Muscle of leg (tissue), 11 donors: Measurements from ENCODE around the gene CIRBP. TPM values are rescaled to one million over a fixed set of nuclear protein-coding genes. Genes with fewer than 3 reads are reported as not detected.

Source experiments
- DNase-seq: peaks from one replicate; pipeline ENCODE4 v3.0.0; 2013
- H3K27ac ChIP-seq: one replicate; pipeline ENCODE4 v1.5.1; 2013; ENCODE audit warnings: mild to moderate bottlenecking, low read length, control low read depth
- H3K27me3 ChIP-seq: one replicate; pipeline ENCODE4 v1.6.1; 2013; ENCODE audit warnings: low read length; ENCODE audit not compliant: control insufficient read depth, insufficient read depth
- H3K36me3 ChIP-seq: one replicate; pipeline ENCODE4 v1.6.1; 2013; ENCODE audit warnings: low read length; ENCODE audit not compliant: control insufficient read depth, insufficient read depth
- H3K4me1 ChIP-seq: one replicate; pipeline ENCODE4 v1.6.1; 2013; ENCODE audit warnings: low read length; ENCODE audit not compliant: control insufficient read depth, insufficient read depth
- H3K4me3 ChIP-seq: one replicate; pipeline ENCODE4 v1.5.1; 2013; ENCODE audit warnings: low read length, control low read depth
- H3K9me3 ChIP-seq: replicated peaks from 2 replicates; pipeline ENCODE4 v1.6.1; 2013; ENCODE audit warnings: low read depth, low read length; ENCODE audit not compliant: control insufficient read depth
- WGBS: methylation state at CpG from one replicate; pipeline ENCODE4 v1.1.5; 2013; ENCODE audit warnings: missing lambda C conversion rate; ENCODE audit not compliant: insufficient coverage; 5-methylcytosine and 5-hydroxymethylcytosine counted together
- polyA plus RNA-seq, 8 donors: library from polyadenylated mRNA; unstranded; fragments of 120-200 nt; gene quantifications; one replicate each; pipeline versions ENCODE4 v1.2.1 to v1.2.3, GENCODE V29; 2013; ENCODE audit warnings: inconsistent platforms in 1 of 8, low replicate concordance in 1 of 8; ENCODE audit not compliant: insufficient read length in 8 of 8, insufficient read depth in 1 of 8
- total RNA-seq: library from RNA; stranded (reverse); fragments of 120-200 nt; gene quantifications from one replicate; pipeline ENCODE4 v1.2.4, GENCODE V29; 2013

Gene CIRBP
- total and polyA plus RNA-seq, 9 donors: 402 to 613 (median 547) TPM

- Histone ChIP-seq H3K4me3 (no peak overlapping the region), H3K4me1 (peaks cover 50% of the 10 kb centered on the region), H3K9me3 (no peaks in the 10 kb centered on the region), H3K27me3 (peaks cover 9% of the 10 kb centered on the region), H3K36me3 (peaks cover 4% of the 10 kb centered on the region), H3K27ac (no peak overlapping the region)
- no peak for DNase-seq
- WGBS: 91% methylated on average over 14 of the region's 39 CpGs
Observed at GRCh38 chr19:1235625-1236538, 33.2 kb upstream of the CIRBP start.

DNA sequence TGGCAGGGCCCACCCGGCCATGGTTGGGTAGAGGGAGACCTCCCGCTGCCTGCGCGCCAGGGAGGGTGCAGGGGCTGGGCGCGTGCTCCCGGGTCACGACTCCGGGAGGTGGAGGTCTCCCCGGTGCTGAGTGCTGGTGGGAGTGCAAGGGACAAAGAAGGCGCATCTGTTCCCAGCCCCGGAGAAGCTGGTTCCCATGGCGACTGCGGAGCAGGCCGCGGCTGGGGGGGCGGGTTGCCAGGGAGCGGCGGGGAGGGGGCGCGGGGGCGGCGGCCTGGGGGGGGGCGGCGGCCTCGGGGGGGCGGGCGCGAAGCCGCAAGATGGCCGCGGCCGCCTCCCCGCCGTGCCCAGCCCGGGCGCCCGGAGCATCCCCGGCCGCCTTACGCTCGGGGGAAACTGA lies 32.6 kb upstream of the CIRBP start:
- WGBS: 7% methylated on average over 21 of the region's 42 CpGs
- Histone ChIP-seq H3K4me3 (no peak overlapping the region), H3K9me3 (no peaks in the 10 kb centered on the region), H3K36me3 (peaks cover 4% of the 10 kb centered on the region), H3K27me3 (peaks cover 9% of the 10 kb centered on the region), H3K27ac (no peak overlapping the region), H3K4me1 (peaks cover 55% of the 10 kb centered on the region)
- no peak for DNase-seq

DNA sequence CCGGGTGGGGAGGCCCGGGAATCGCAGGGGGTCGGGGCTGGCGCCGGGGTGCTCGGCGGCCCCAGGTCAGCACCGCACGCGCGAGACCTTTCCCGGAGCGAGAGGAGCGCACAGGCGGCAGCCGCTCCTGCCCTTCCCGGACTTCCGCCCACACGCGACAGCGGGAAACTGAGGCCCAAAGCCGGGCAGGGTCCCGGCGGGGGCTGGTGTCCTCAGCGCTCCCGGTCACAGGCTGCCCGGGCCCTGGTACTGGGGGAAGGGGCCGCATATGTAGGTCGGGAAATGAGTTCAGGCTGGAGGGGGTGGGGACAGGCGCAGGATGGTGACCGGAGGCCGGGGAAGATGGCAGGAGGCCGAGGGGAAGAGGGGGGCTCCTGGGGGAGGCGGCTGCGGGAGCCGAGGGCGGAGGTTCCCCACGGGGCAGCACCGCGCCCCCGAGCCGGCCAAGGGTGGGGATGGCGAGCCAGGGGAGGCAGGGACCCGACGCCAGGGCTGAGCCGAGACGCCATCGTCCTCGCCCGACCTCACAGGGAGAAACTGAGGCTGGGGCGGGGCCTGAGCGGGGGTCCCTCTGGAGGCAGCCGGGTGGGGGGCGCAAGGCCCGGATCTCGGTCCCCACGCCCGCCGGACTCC lies 32.0 kb upstream of the CIRBP start:
- no peaks in the 10 kb centered on the region for H3K9me3 ChIP-seq
- H3K36me3 ChIP-seq: peaks cover 4% of the 10 kb centered on the region
- H3K4me3 ChIP-seq: peak overlapping the region; percentile 46
- WGBS: under 1% methylated on average over 60 of the region's 60 CpGs
- no peak overlapping the region for H3K27ac ChIP-seq
- peaks cover 9% of the 10 kb centered on the region for H3K27me3 ChIP-seq
- peak; percentile 61 for DNase-seq
- peaks cover 52% of the 10 kb centered on the region for H3K4me1 ChIP-seq

GRCh38 chr19:1237754-1238368 lies 31.3 kb upstream of the CIRBP start, which contains the start of gene CBARP:
Gene CBARP, minus strand, starts transcription at chr19:1238005. Its CDS starts 1,905 bp downstream, at chr19:1236100.
- under 1% methylated on average over 86 of the region's 87 CpGs for WGBS
- H3K4me3 ChIP-seq: peak within 1 kb of the TSS; percentile 46
- H3K27ac ChIP-seq: peak within 1 kb of the TSS; percentile 51
- H3K36me3 ChIP-seq: peaks cover 4% of the 10 kb centered on the region
- H3K4me1 ChIP-seq: peaks cover 51% of the 10 kb centered on the region
- DNase-seq: peak; percentile 65
- peaks cover 9% of the 10 kb centered on the region for H3K27me3 ChIP-seq
- no peaks in the 10 kb centered on the region for H3K9me3 ChIP-seq

DNA sequence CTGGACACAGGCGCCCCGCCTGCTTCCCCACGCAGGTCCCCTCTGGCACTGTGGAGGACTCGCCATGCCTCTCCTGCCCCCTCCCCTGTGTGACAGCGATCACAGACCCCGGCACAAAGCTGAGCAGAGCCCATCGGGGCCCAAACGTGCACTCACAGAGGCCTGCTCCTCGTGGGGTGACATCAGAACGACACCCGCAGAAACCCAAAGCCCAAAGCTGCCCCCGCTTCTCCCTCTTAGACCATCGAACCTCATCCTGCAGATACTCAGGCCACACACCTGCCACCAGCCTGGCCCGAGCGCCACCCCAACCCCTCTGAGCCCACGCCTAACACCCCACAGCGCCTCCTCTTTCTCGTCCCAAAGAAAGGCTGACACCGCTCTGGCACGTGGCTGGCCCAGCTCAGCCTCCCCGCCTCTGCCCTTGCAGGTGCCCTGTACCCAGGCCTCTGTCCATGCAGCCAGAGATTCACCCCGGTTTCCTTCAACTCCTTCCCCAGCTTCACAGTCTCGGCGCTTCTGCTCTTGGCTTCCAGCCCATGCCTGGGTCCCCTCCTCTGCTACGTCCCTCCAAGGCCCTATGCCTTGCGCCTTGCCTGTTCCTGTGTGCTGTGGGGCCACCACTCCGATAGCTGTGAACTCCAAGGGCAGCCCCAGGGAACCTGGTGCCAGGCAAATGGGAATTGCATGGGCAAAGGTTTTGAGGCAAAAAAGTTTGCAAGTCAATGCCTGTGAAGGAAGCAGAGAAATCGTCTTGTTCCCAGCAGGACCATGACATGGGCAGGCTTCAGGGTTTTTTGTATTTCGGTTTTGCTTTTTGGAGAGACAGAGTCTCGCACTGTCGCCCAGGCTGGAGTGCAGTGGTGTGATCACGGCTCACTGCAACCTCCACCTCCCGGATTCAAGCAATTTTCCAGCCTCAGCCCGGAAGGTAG lies 30.5 kb upstream of the CIRBP start:
- Histone ChIP-seq H3K27me3 (peaks cover 9% of the 10 kb centered on the region), H3K9me3 (no peaks in the 10 kb centered on the region), H3K4me3 (peak overlapping the region; percentile 29), H3K4me1 (peaks cover 56% of the 10 kb centered on the region), H3K36me3 (peaks cover 4% of the 10 kb centered on the region), H3K27ac (peak overlapping the region; percentile 51)
- 48% methylated on average over 31 of the region's 34 CpGs for WGBS
- DNase-seq: no peak

DNA sequence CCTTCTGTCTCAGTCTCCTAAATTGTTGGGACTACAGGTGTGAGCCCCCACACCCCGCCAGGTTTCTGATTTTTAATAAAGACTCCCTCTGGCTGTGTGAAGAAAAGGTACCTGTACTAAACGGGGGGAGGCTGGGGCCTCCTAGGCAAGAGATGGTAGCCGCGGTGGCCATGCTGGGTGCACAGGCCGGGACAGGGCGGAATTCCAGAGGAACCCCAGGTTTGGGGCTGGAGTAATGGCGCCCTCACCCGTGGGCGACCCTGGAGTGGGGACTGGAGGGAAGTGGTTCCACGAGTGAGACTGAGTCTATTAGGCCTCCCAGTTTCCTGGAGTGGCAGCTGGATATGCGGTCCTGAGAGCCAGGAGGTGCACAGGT lies 29.7 kb upstream of the CIRBP start:
- no peak for DNase-seq
- H3K9me3 ChIP-seq: no peaks in the 10 kb centered on the region
- H3K4me3 ChIP-seq: no peak overlapping the region
- peaks cover 63% of the 10 kb centered on the region for H3K4me1 ChIP-seq
- H3K36me3 ChIP-seq: peaks cover 2% of the 10 kb centered on the region
- H3K27me3 ChIP-seq: peaks cover 9% of the 10 kb centered on the region
- peak overlapping the region; percentile 94 for H3K27ac ChIP-seq
- WGBS: 78% methylated on average over 9 of the region's 11 CpGs

DNA sequence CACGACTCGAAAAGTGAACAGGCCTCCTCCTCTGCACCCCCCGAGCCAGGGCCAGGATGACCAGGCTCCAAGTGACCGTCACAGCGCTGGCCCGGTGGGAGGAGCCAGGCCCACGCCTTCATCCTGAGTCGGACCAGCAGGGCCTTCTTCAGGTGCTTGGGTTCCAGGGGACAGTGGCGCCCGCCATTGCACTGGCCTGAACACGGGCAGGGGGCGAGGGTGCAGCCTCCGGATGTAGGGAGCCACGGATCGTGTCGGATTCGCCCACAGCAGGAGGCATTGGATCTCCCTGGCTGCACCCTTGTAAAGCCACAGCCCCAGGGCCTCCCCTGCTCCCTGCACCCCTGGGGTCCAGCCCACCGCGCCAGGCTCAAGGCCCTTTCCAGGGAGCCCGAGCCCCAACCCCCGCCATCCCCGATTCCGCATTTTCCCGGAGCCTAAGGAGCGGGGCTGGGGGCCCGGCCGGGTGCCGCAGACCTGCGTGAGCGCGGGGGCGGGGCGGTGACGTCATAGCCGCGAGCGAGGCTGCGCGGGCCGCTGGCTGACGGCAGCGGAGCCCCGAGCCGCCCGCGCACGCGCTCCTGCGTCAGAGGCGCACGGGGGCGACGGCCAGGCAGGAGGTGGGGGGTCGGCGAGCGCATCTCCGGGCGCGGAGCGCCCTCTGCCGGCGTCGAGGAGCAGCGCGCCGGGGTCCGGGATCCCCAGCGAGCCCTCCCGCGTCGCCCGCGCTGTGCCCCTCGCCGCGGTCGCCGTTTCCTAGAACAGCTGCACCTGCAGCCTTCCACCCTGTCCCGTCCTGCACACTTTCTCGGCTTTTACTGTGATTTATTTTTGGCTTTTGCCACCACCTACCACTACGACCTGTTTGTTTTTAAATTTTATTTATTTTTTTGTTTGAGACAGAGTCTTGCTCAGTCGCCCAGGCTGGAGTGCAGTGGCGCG lies 29.1 kb upstream of the CIRBP start:
- Histone ChIP-seq H3K9me3 (no peaks in the 10 kb centered on the region), H3K4me1 (peaks cover 70% of the 10 kb centered on the region), H3K27me3 (peaks cover 9% of the 10 kb centered on the region), H3K36me3 (peaks cover 4% of the 10 kb centered on the region), H3K4me3 (peak overlapping the region; percentile 41), H3K27ac (peak overlapping the region; percentile 94)
- WGBS: 5% methylated on average over 74 of the region's 84 CpGs
- peak; percentile 96 for DNase-seq

DNA sequence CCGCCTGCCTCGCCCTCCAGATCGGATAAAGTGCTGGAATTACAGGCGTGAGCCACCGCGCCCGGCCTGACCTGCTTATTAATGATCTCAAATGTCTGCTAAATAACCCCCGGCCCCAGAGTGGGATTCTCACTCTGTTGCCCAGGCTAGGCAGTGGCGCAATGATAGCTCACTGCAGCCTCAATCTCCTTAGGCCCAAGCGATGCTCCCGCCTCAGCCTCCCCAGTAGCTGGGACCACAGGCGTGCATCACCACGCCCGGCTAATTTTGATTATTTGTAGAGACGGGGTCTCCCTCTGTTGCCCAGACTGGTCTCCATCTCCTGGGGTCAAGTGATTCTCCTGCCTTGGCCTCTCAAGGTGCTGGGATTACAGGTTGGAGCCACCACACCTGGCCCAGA lies 28.2 kb upstream of the CIRBP start:
- no peak for DNase-seq
- Histone ChIP-seq H3K27me3 (peaks cover 9% of the 10 kb centered on the region), H3K36me3 (peaks cover 4% of the 10 kb centered on the region), H3K27ac (peak overlapping the region; percentile 47), H3K4me3 (no peak overlapping the region), H3K9me3 (no peaks in the 10 kb centered on the region), H3K4me1 (peaks cover 78% of the 10 kb centered on the region)
- WGBS: 54% methylated on average over 11 of the region's 15 CpGs
